ENCODE results near the gene CDK11B.
"Not testable (repeated sequence)": the region's sequence is repeated elsewhere in the genome, so short reads cannot be mapped to it uniquely, and the experiment has no call there.

The CDK11B gene

DNA sequence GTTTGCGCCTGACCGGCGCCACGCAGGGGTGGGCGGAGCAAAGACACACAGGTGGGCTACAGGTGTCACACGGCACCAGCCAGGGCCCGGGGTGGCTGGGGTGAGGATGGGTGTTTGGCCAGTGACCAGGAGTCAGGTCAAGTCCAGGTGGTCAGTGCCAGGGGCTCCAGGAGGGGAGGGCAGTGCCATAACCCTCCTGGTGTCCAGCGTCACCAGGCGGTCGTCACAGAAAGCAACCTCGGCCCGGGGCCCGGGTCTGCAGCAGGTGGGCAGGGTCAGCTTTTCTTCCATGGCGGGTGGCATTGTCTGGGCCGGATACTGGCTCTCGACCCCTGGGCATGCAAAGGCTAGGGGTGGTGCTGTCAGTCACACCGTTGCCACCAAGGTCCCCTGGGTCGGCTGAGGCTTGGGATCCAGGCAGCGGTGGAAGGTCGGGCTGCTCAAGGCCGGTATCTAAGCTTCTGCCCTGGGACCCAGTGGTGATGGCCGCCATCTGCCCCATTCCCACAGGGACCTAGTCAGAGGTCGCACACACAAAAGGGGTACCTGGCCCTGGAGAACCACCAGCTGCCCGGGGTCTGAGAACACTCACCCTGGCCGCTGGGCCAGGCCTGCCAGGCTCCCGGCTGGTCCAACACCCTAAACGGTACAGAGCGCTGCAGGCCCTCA lies 60.6 kb downstream of the CDK11B start:
- DNase-seq: no peak

DNA sequence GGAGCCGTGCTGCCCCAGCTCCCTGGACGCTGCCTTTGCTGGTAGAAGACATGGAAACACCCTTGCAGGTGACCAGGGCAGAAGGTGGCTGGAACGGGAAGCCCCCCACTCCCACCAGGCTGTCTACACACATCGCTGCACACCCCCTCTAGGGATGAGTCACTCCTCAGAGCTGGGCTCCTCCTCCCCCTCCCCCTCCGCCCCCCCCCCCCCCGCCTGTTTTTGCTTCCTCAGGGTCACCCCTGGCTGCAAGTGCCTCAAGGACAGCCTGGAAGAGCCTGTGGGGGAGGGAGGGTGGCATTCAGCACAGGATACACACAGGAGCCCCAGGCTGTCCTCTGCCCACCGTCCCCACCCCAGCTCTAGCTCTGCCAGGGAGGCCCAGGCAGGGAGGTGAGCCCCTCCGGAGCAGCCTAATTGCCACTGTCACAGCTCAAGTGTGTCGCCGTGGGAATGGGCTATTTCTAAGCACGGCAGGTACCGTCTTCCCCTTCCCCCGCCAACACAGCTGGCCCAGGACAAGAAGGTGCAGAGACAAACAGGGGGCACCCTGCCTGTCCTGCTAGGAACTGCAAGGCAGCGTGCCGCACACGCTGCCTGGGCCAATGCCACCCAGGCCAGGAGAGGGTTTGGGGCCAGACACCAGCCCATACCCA lies 61.4 kb downstream of the CDK11B start:
- DNase-seq: peak; percentile 23

DNA sequence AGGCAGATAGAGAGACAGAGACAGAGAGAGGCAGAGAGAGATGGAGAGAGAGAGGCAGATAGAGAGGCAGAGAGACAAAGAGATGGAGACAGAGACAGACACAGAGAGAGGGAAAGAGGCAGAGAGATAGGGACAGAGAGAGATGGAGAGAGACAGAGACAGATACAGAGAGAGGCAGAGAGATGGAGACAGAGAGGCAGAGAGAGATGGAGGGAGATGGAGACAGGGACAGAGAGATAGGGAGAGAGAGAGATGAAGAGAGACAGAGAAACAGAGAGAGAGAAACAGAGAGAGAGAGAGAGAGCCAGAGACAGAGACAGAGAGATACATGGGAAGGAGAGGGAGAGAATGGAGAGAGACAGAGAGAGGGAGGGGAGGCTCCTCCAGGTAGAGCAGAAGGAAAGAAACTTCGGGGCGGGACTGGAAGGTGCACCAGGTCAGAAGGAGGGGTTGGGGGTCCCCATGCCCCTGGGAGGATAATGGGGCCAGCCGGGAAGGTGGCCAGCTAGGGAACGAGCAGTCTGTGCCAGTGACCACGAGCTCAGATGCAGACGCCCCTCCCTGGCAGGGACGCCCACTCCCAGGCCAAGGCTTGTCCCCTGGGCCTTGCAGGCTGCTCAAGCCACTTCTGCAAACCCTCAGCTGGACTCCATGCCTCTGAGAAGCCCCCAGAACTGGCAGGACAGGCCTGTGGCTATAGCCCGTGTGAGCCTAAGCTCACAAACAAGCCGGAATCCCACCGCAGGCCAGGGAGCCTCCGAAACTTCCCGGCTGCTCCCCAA lies 62.1 kb downstream of the CDK11B start:
- no peak for DNase-seq

DNA sequence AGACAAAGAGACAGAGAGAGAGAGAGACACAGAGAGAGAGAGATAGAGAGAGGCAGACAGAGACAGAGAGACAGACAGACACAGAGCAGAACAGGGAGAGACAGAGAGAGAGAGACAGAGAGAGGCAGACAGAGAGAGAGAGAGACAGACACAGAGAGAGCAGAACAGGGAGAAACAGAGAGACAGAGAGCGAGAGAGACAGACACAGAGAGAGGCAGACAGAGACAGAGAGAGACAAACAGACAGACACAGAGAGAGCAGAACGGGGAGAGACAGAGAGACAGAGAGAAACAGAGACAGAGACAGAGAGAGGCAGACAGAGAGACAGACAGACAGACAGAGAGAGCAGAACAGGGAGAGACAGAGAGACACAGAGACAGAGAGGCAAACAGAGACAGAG lies 63.5 kb downstream of the CDK11B start:
- DNase-seq: not testable (repeated sequence)

DNA sequence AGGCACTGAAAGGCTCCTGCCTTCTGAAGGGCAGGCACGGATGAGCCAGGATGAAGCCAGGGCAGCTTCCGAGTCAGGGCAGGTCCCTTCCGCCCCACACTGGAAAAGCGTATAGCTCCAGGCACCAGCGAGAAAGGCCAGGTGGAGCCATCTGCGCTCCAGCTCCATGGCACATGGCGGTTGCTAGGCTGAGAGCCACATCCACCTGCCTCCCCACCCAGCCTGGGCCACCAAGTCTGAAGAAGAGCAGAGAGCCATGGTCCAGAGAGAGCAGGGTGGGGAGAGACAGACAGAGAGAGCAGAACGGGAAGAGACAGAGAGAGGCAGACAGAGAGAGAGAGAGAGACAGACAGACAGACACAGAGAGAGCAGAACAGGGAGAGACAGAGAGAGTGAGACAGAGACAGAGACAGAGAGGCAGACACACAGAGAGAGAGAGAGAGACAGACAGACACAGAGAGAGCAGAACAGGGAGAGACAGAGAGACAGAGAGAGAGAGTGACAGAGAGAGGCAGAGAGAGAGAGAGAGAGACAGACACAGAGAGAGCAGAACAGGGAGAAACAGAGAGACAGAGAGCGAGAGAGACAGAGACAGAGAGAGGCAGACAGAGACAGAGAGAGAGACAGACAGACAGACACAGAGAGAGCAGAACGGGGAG lies 64.1 kb downstream of the CDK11B start:
- no peak for DNase-seq

DNA sequence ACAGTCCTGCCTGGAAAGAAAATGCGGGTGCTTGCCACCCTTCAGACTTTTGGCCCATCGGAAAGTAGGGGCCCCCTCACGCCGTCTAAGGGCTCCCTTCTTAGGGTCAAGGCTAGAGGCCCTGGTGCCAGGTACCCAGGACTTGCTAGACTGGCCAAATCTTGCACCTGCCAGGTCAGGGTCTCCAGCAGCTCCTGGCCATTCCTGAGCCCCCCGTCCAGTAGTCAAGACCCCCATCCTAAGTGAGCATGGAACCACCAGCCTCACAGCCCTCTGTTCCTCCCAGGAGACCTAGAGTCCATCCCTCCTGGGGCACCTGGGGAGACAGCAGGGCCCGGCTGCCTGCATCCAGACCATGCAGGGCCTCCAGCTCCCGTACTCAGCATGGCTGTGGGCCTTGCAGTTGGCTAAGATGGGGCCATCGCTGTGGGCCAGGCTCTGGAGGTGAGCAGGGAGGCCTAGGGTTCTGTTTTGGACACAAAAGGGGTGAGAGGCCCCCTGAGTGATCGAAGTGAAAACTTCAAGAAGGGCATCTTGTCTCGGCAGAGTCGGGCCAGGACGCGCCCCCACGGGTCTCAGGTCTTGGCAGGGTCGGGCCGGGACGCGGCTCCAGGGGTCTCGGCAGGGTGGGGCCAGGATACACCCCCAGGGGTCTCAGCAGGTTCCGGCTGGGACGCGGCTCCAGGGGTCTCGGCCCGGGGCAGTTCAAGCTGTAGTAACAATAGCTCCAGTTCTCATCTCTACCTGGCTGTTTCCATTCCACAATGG lies 64.8 kb downstream of the CDK11B start:
- DNase-seq: no peak

DNA sequence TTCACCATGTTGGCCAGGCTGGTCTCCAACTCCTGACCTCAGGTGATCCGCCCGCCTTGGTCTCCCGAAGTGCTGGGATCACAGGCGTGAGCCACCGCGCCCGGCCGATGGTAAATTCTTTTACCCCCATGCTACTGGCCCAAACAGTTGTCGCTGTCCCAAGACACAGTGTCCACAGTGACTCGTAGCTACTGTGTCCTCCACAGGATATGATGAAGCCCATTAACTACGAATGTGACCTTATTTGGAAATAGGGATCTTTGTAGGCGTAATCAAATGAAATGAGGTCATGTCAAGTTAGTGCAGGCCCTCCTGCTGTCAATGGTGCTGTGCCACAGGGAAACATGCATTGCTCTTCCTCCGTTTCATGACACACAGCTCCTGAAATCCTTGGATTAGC lies 67.4 kb downstream of the CDK11B start:
- DNase-seq: peak; percentile 79
